ENCODE measurements around the gene TRAF3IP1. TPM values are rescaled to one million over a fixed set of nuclear protein-coding genes. Genes with fewer than 3 reads are reported as not detected.

The TRAF3IP1 gene
- total and polyA plus RNA-seq, 2 of the 13 experiments (the other 11 are each of a cell fraction or from before 2014, with no cell fraction given) = 4.1 to 12.9 TPM

GRCh38 chr2:238427435-238428162 is 107.3 kb downstream of the TRAF3IP1 start (continued):
- TF ChIP-seq ZNF646 (CRISPR knock-in tag; IDR thresholded peaks at IDR 0.05) (no peak), JDP2 (CRISPR knock-in tag; IDR thresholded peaks at IDR 0.05; ENCODE audit: borderline replicate concordance) (no peak), SNRNP70 (IDR thresholded peaks at IDR 0.05; ENCODE audit: low read depth, low read length) (no peak), PREB (CRISPR knock-in tag; IDR thresholded peaks at IDR 0.05) (0 out of 2 replicates have a peak, but pooled peaks have one; percentile 66), ZZZ3 (CRISPR knock-in tag; IDR thresholded peaks at IDR 0.05; ENCODE audit: borderline replicate concordance) (no peak), TFE3 (CRISPR knock-in tag; IDR thresholded peaks at IDR 0.05) (no peak), TOE1 (CRISPR knock-in tag; IDR thresholded peaks at IDR 0.05) (no peak), RFX1 (IDR thresholded peaks at IDR 0.05) (no peak), ZNF232 (CRISPR knock-in tag; IDR thresholded peaks at IDR 0.05; ENCODE audit: borderline replicate concordance) (no peak), ZNF275 (CRISPR knock-in tag; IDR thresholded peaks at IDR 0.05; ENCODE audit: borderline replicate concordance) (no peak; the same call in 1 of the 2 replicates), ZNF296 (CRISPR knock-in tag; conservative IDR thresholded peaks at IDR 0.05) (peak; percentile 58; the same call in 1 of the 2 replicates), DR1 (CRISPR knock-in tag; IDR thresholded peaks at IDR 0.05) (no peak), ZNF501 (CRISPR knock-in tag; IDR thresholded peaks at IDR 0.05) (no peak; the same call in 1 of the 2 replicates), ZNF512B (CRISPR knock-in tag; IDR thresholded peaks at IDR 0.05; ENCODE audit: borderline replicate concordance) (no peak), MAF1 (CRISPR knock-in tag; IDR thresholded peaks at IDR 0.05; ENCODE audit: borderline replicate concordance) (no peak)
